GM19463 (cell line): ENCODE measurements around the gene APOBEC4.

Experiments used
- ATAC-seq: cut with Tn5 transposase; IDR thresholded peaks from one replicate; pipeline ENCODE4 v1.9.1; 2021; ENCODE audit warnings: mild to moderate bottlenecking, moderate library complexity; ENCODE audit not compliant: unreplicated experiment

APOBEC4 gene

GRCh38 chr1:183604815-183605214, 48.3 kb downstream of the APOBEC4 start:
- peak; percentile 9 for ATAC-seq

- ATAC-seq: peak; percentile 48
These were observed 48.9 kb downstream of the APOBEC4 start for GRCh38 chr1:183604038-183604808.

GRCh38 chr1:183602510-183602909, 50.6 kb downstream of the APOBEC4 start:
- no peak for ATAC-seq

GRCh38 chr1:183600634-183601033, 52.5 kb downstream of the APOBEC4 start:
- no peak for ATAC-seq

GRCh38 chr1:183600136-183600535, 53.0 kb downstream of the APOBEC4 start:
- no peak for ATAC-seq

GRCh38 chr1:183598386-183598785, 54.7 kb downstream of the APOBEC4 start:
- ATAC-seq: peak; percentile 69

- ATAC-seq: no peak
These were observed 55.3 kb downstream of the APOBEC4 start for GRCh38 chr1:183597656-183598347.

GRCh38 chr1:183596500-183596899, 56.6 kb downstream of the APOBEC4 start:
- no peak for ATAC-seq
